ENCODE data around the gene CTAG2. TPM values are rescaled to one million over a fixed set of nuclear protein-coding genes. Genes with fewer than 3 reads are reported as not detected.
"Not testable (repeated sequence)": the region's sequence is repeated elsewhere in the genome, so short reads cannot be mapped to it uniquely, and the experiment has no call there.

Gene CTAG2
- total RNA-seq, 1 experiment from 2014 or later = not detected

DNA sequence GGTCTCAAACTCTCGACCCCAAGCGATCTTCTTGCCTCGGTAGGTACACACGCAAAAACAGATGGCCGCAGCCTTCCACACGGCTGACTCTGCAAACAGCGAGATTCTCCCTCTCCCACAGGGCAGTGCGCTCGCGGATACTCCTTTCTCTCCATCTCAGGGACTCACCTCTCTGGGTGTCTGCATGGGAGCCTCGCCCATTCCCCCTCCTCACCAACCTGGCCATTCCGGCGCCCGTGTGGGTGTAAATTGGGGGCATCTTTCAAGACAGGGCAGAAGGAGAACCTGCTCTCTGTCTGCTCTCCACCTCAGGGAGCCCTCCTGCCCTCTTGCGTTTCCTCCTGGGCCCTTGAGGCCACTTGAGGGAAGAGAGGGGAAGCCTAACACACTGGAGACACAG lies 4.4 kb downstream of the CTAG2 start:
- no peak overlapping the region for H3K4me3 Mint-ChIP-seq
- DNase-seq (ENCODE audit: low spot score) = no peak
- CTCF ChIA-PET = no interaction called here
- H3K36me3 Mint-ChIP-seq = no peaks in the 10 kb centered on the region
- H3K27me3 Mint-ChIP-seq (ENCODE audit: low read depth) = no peaks in the 10 kb centered on the region
- no peaks in the 10 kb centered on the region for H3K9me3 Mint-ChIP-seq
- no peak for TF ChIP-seq NFYB (CRISPR knock-in tag; conservative IDR thresholded peaks at IDR 0.05; ENCODE audit: low read depth)
- TF ChIP-seq, protein P1, sequence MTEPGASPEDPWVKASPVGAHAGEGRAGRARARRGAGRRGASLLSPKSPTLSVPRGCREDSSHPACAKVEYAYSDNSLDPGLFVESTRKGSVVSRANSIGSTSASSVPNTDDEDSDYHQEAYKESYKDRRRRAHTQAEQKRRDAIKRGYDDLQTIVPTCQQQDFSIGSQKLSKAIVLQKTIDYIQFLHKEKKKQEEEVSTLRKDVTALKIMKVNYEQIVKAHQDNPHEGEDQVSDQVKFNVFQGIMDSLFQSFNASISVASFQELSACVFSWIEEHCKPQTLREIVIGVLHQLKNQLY (CRISPR knock-in tag; IDR thresholded peaks at IDR 0.05) = no peak
- TF ChIP-seq ZNF121 (CRISPR knock-in tag; IDR thresholded peaks at IDR 0.05) = no peak
- TF ChIP-seq, protein P2, sequence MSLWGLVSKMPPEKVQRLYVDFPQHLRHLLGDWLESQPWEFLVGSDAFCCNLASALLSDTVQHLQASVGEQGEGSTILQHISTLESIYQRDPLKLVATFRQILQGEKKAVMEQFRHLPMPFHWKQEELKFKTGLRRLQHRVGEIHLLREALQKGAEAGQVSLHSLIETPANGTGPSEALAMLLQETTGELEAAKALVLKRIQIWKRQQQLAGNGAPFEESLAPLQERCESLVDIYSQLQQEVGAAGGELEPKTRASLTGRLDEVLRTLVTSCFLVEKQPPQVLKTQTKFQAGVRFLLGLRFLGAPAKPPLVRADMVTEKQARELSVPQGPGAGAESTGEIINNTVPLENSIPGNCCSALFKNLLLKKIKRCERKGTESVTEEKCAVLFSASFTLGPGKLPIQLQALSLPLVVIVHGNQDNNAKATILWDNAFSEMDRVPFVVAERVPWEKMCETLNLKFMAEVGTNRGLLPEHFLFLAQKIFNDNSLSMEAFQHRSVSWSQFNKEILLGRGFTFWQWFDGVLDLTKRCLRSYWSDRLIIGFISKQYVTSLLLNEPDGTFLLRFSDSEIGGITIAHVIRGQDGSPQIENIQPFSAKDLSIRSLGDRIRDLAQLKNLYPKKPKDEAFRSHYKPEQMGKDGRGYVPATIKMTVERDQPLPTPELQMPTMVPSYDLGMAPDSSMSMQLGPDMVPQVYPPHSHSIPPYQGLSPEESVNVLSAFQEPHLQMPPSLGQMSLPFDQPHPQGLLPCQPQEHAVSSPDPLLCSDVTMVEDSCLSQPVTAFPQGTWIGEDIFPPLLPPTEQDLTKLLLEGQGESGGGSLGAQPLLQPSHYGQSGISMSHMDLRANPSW (CRISPR knock-in tag; conservative IDR thresholded peaks at IDR 0.05; ENCODE audit: low read depth) = no peak
- TF ChIP-seq, protein P3, sequence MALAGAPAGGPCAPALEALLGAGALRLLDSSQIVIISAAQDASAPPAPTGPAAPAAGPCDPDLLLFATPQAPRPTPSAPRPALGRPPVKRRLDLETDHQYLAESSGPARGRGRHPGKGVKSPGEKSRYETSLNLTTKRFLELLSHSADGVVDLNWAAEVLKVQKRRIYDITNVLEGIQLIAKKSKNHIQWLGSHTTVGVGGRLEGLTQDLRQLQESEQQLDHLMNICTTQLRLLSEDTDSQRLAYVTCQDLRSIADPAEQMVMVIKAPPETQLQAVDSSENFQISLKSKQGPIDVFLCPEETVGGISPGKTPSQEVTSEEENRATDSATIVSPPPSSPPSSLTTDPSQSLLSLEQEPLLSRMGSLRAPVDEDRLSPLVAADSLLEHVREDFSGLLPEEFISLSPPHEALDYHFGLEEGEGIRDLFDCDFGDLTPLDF (CRISPR knock-in tag; IDR thresholded peaks at IDR 0.05) = no peak
- TF ChIP-seq, protein P4, sequence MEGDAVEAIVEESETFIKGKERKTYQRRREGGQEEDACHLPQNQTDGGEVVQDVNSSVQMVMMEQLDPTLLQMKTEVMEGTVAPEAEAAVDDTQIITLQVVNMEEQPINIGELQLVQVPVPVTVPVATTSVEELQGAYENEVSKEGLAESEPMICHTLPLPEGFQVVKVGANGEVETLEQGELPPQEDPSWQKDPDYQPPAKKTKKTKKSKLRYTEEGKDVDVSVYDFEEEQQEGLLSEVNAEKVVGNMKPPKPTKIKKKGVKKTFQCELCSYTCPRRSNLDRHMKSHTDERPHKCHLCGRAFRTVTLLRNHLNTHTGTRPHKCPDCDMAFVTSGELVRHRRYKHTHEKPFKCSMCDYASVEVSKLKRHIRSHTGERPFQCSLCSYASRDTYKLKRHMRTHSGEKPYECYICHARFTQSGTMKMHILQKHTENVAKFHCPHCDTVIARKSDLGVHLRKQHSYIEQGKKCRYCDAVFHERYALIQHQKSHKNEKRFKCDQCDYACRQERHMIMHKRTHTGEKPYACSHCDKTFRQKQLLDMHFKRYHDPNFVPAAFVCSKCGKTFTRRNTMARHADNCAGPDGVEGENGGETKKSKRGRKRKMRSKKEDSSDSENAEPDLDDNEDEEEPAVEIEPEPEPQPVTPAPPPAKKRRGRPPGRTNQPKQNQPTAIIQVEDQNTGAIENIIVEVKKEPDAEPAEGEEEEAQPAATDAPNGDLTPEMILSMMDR (IDR thresholded peaks at IDR 0.05) = no peak
- TF ChIP-seq, protein P5, sequence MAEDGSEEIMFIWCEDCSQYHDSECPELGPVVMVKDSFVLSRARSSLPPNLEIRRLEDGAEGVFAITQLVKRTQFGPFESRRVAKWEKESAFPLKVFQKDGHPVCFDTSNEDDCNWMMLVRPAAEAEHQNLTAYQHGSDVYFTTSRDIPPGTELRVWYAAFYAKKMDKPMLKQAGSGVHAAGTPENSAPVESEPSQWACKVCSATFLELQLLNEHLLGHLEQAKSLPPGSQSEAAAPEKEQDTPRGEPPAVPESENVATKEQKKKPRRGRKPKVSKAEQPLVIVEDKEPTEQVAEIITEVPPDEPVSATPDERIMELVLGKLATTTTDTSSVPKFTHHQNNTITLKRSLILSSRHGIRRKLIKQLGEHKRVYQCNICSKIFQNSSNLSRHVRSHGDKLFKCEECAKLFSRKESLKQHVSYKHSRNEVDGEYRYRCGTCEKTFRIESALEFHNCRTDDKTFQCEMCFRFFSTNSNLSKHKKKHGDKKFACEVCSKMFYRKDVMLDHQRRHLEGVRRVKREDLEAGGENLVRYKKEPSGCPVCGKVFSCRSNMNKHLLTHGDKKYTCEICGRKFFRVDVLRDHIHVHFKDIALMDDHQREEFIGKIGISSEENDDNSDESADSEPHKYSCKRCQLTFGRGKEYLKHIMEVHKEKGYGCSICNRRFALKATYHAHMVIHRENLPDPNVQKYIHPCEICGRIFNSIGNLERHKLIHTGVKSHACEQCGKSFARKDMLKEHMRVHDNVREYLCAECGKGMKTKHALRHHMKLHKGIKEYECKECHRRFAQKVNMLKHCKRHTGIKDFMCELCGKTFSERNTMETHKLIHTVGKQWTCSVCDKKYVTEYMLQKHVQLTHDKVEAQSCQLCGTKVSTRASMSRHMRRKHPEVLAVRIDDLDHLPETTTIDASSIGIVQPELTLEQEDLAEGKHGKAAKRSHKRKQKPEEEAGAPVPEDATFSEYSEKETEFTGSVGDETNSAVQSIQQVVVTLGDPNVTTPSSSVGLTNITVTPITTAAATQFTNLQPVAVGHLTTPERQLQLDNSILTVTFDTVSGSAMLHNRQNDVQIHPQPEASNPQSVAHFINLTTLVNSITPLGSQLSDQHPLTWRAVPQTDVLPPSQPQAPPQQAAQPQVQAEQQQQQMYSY (CRISPR knock-in tag; IDR thresholded peaks at IDR 0.05) = no peak
- no peak for TF ChIP-seq ZBTB21 (CRISPR knock-in tag; IDR thresholded peaks at IDR 0.05; ENCODE audit: borderline replicate concordance)
- TF ChIP-seq, protein P6, sequence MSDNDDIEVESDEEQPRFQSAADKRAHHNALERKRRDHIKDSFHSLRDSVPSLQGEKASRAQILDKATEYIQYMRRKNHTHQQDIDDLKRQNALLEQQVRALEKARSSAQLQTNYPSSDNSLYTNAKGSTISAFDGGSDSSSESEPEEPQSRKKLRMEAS (CRISPR knock-in tag; IDR thresholded peaks at IDR 0.05) = no peak
- no peak for TF ChIP-seq NR2C2 (CRISPR knock-in tag; IDR thresholded peaks at IDR 0.05)
- no peak for TF ChIP-seq NR1H2 (CRISPR knock-in tag; IDR thresholded peaks at IDR 0.05)
- TF ChIP-seq FOXJ3 (CRISPR knock-in tag; IDR thresholded peaks at IDR 0.05; ENCODE audit: borderline replicate concordance) = no peak
- TF ChIP-seq, protein P7, sequence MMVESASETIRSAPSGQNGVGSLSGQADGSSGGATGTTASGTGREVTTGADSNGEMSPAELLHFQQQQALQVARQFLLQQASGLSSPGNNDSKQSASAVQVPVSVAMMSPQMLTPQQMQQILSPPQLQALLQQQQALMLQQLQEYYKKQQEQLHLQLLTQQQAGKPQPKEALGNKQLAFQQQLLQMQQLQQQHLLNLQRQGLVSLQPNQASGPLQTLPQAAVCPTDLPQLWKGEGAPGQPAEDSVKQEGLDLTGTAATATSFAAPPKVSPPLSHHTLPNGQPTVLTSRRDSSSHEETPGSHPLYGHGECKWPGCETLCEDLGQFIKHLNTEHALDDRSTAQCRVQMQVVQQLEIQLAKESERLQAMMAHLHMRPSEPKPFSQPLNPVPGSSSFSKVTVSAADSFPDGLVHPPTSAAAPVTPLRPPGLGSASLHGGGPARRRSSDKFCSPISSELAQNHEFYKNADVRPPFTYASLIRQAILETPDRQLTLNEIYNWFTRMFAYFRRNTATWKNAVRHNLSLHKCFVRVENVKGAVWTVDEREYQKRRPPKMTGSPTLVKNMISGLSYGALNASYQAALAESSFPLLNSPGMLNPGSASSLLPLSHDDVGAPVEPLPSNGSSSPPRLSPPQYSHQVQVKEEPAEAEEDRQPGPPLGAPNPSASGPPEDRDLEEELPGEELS (CRISPR knock-in tag; IDR thresholded peaks at IDR 0.05) = no peak
- TF ChIP-seq, protein P8, sequence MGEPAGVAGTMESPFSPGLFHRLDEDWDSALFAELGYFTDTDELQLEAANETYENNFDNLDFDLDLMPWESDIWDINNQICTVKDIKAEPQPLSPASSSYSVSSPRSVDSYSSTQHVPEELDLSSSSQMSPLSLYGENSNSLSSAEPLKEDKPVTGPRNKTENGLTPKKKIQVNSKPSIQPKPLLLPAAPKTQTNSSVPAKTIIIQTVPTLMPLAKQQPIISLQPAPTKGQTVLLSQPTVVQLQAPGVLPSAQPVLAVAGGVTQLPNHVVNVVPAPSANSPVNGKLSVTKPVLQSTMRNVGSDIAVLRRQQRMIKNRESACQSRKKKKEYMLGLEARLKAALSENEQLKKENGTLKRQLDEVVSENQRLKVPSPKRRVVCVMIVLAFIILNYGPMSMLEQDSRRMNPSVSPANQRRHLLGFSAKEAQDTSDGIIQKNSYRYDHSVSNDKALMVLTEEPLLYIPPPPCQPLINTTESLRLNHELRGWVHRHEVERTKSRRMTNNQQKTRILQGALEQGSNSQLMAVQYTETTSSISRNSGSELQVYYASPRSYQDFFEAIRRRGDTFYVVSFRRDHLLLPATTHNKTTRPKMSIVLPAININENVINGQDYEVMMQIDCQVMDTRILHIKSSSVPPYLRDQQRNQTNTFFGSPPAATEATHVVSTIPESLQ (CRISPR knock-in tag; IDR thresholded peaks at IDR 0.05) = no peak
- TF ChIP-seq EMX1 (CRISPR knock-in tag; IDR thresholded peaks at IDR 0.05) = no peak
- TF ChIP-seq KAT7 (CRISPR knock-in tag; IDR thresholded peaks at IDR 0.05; ENCODE audit: borderline replicate concordance) = no peak
- TF ChIP-seq TCF7 (CRISPR knock-in tag; IDR thresholded peaks at IDR 0.05; ENCODE audit: low read depth) = no peak
- TF ChIP-seq, protein P9, sequence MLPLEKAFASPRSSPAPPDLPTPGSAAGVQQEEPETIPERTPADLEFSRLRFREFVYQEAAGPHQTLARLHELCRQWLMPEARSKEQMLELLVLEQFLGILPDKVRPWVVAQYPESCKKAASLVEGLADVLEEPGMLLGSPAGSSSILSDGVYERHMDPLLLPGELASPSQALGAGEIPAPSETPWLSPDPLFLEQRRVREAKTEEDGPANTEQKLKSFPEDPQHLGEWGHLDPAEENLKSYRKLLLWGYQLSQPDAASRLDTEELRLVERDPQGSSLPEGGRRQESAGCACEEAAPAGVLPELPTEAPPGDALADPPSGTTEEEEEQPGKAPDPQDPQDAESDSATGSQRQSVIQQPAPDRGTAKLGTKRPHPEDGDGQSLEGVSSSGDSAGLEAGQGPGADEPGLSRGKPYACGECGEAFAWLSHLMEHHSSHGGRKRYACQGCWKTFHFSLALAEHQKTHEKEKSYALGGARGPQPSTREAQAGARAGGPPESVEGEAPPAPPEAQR (CRISPR knock-in tag; IDR thresholded peaks at IDR 0.05) = no peak
- ATAC-seq = no peak
- POLR2A ChIA-PET = no interaction called here
- no peaks in the 10 kb centered on the region for H3K4me1 Mint-ChIP-seq
- no peak overlapping the region for H3K27ac Mint-ChIP-seq

DNA sequence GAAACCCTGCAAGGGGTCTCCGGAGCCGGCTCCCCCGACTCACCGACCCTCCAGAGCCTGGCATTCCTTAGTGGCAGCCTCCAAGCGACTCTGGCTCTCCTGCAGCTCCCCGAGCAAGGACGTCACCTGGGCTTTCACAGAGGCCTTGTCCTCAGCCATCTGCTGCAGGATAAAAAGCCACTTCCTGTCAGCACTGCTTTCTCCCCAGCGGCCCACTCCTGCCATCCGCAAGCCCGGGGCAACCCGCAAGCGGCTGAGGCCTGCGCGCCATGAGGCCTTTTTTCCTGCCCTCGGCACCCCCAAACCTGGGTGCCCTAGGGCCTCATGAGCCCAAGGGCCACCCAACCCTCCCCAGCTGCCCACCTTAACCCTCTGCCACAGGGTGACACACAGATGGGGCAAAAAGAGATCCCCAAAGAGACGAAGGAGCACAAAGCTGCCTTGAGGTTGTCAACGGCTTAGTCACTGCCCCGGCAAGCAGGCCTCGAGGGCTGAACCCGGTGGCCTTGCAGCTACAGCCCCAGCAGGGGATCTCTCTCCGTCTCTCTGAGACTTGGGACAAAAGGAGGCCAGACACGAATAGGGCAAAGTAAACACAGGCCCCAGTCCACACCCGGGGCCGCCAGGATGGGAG lies 7.5 kb downstream of the CTAG2 start:
- H3K36me3 Mint-ChIP-seq; DNase-seq (ENCODE audit: low spot score); H3K27ac Mint-ChIP-seq; CTCF ChIA-PET; H3K9me3 Mint-ChIP-seq; H3K27me3 Mint-ChIP-seq (ENCODE audit: low read depth); H3K4me1 Mint-ChIP-seq; ATAC-seq; POLR2A ChIA-PET; H3K4me3 Mint-ChIP-seq: not testable (repeated sequence)
